PC-3 (cell line): ENCODE measurements around the gene WNK2. TPM values are rescaled to one million over a fixed set of nuclear protein-coding genes. Genes with fewer than 3 reads are reported as not detected.

ENCODE experiments used
- ATAC-seq: fragments of 200-7000 bp; cut with Tn5 transposase; 2 replicates; pipeline ENCODE4 v1.9.1; 2020; ENCODE audit warnings: mild to moderate bottlenecking, moderate library complexity
- BruUV-seq: library from RNA; stranded (reverse); fragments of 400-500 nt; replicated peaks from 2 replicates; lab custom pipeline; 2021; lab: Mats Ljungman, UMichigan
- CTCF ChIA-PET: fragments of 300-600 bp; sonication (Branson Sonifier 250); formaldehyde crosslinking; loops from one replicate; lab custom pipeline; 2022; ENCODE audit warnings: antibody characterized with exemption; lab: Charles Lee
- POLR2A ChIA-PET: fragments of 300-600 bp; sonication (Branson Sonifier 250); formaldehyde crosslinking; loops from one replicate; lab custom pipeline; 2022; ENCODE audit warnings: antibody characterized with exemption; ENCODE audit not compliant: unreplicated experiment; lab: Charles Lee
- DNase-seq: peaks from one replicate; pipeline ENCODE4 v3.0.0-alpha.2; 2015
- H2AFZ ChIP-seq: fragments of 300-600 bp; sonication (generic); 2 replicates; pipeline ENCODE4 v1.6.0; 2016; ENCODE audit warnings: antibody characterized with exemption, low read length
- H3F3A ChIP-seq: fragments of 300-600 bp; sonication (generic); one replicate; pipeline ENCODE4 v1.6.0; 2017; ENCODE audit warnings: antibody characterized with exemption, low read length, control low read depth, mild to moderate bottlenecking; ENCODE audit not compliant: unreplicated experiment
- H3K27ac ChIP-seq: fragments of 300-600 bp; sonication (generic); 2 replicates; pipeline ENCODE4 v1.5.1; 2016; ENCODE audit warnings: mild to moderate bottlenecking, low read length
- H3K27me3 ChIP-seq: fragments of 300-600 bp; sonication (generic); 2 replicates; pipeline ENCODE4 v1.6.1; 2016; ENCODE audit warnings: low read length, mixed read lengths
- H3K36me3 ChIP-seq: fragments of 300-600 bp; sonication (generic); 2 replicates; pipeline ENCODE4 v1.6.1; 2016; ENCODE audit warnings: low read depth, mixed run types, low read length, mixed read lengths
- H3K4me1 ChIP-seq: fragments of 300-600 bp; sonication (generic); 2 replicates; pipeline ENCODE4 v1.5.1; 2016; ENCODE audit warnings: low read length; ENCODE audit not compliant: insufficient read depth
- H3K4me2 ChIP-seq: fragments of 300-600 bp; sonication (generic); 2 replicates; pipeline ENCODE4 v1.6.0; 2016; ENCODE audit warnings: low read length
- H3K4me3 ChIP-seq: fragments of 300-600 bp; sonication (generic); 2 replicates; pipeline ENCODE4 v1.5.1; 2016; ENCODE audit warnings: mild to moderate bottlenecking, low read length, mixed read lengths
- H3K79me2 ChIP-seq: fragments of 300-600 bp; sonication (generic); 2 replicates; pipeline ENCODE4 v1.6.1; 2017; ENCODE audit warnings: low read length, mixed read lengths
- H3K9ac ChIP-seq: fragments of 300-600 bp; sonication (generic); 2 replicates; pipeline ENCODE4 v1.6.0; 2016; ENCODE audit warnings: mild to moderate bottlenecking, low read length
- H3K9me2 ChIP-seq: fragments of 300-600 bp; sonication (generic); replicated peaks from 2 replicates; pipeline ENCODE4 v1.6.1; 2016; ENCODE audit warnings: mixed run types, low read length, mixed read lengths
- H3K9me3 ChIP-seq: fragments of 300-600 bp; sonication (generic); 2 replicates; pipeline ENCODE4 v1.6.1; 2016; ENCODE audit warnings: low read length, mixed read lengths
- H4K20me1 ChIP-seq: fragments of 300-600 bp; sonication (generic); 2 replicates; pipeline ENCODE4 v1.6.1; 2016; ENCODE audit warnings: low read length, mixed read lengths
- EZH2 ChIP-seq: fragments of 300-600 bp; sonication (generic); IDR thresholded peaks from one replicate; pipeline ENCODE4 v1.6.1; 2017; ENCODE audit warnings: antibody characterized with exemption, mild to moderate bottlenecking, low read length; ENCODE audit not compliant: unreplicated experiment
- EZH2phosphoT487 ChIP-seq: fragments of 300-600 bp; sonication (generic); IDR thresholded peaks from 2 replicates; pipeline ENCODE4 v1.6.1; 2018; ENCODE audit warnings: mild to moderate bottlenecking, antibody characterized with exemption, low read length, borderline replicate concordance
- intact Hi-C: fragments of 100-400 bp; cut with micrococcal nuclease; formaldehyde crosslinking; loops from 2 replicates; pipeline ENCODE4 v1.9.0; 2023
- total RNA-seq: library from RNA; depleted of rRNA; stranded (reverse); fragments of >200 nt; gene quantifications from 2 replicates; pipeline ENCODE4 v1.2.3, GENCODE V29; 2014
- TF ChIP-seq, protein P1 (sequence below): fragments of 300-600 bp; sonication (generic); conservative IDR thresholded peaks from 2 replicates; pipeline ENCODE4 v1.5.1; 2017; ENCODE audit warnings: antibody characterized with exemption, low read depth, mild to moderate bottlenecking, low read length

Gene WNK2
- total RNA-seq, 1 experiment from 2014 or later: 11.7 TPM

DNA sequence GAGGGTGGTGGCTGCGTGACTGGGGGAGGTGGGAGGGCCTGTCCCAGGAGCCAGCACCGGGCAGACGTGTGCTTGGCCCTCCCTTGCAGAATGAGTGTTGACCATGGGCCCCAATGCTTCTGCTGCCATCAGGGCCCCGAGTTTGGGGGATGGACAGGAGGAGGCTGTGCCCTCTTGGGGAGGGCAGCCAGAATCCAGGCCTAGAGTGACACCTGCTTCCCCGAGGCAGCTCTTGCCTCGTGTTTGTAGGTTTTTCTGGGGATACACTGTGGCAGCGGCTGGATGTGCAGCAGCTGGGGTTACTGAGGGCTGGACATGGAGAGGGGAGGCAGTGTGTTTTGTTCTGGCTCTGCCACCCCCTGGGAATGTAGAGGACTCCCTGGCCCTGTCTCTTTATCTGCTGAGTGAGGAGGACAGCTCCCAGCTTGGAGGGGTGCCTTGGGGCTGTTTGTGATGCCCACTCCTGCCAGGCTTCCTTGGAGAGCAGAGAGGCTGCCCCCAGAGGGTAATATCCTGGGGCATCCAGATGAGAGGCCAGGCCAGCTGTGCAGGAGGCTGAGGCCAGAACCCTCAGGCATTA is 22.7 kb downstream of the WNK2 start:
- no TSS peak for BruUV-seq
- DNase-seq: no peak
- Histone ChIP-seq H3K79me2 (peaks cover 22% of the 10 kb centered on the region), H3K4me2 (no peak overlapping the region), H3K9me2 (no peaks in the 10 kb centered on the region), H3K27me3 (no peaks in the 10 kb centered on the region), H3K9me3 (no peaks in the 10 kb centered on the region), H3K4me1 (peaks cover 5% of the 10 kb centered on the region), H3K27ac (no peak overlapping the region), H3K9ac (no peak overlapping the region), H3K36me3 (no peaks in the 10 kb centered on the region), H4K20me1 (no peaks in the 10 kb centered on the region), H3K4me3 (no peak overlapping the region), H3F3A (no peaks in the 10 kb centered on the region), H2AFZ (no peak overlapping the region)
- POLR2A ChIA-PET: no interaction called here
- TF ChIP-seq EZH2: no peak
- TF ChIP-seq EZH2phosphoT487: no peak
- TF ChIP-seq, protein P1, sequence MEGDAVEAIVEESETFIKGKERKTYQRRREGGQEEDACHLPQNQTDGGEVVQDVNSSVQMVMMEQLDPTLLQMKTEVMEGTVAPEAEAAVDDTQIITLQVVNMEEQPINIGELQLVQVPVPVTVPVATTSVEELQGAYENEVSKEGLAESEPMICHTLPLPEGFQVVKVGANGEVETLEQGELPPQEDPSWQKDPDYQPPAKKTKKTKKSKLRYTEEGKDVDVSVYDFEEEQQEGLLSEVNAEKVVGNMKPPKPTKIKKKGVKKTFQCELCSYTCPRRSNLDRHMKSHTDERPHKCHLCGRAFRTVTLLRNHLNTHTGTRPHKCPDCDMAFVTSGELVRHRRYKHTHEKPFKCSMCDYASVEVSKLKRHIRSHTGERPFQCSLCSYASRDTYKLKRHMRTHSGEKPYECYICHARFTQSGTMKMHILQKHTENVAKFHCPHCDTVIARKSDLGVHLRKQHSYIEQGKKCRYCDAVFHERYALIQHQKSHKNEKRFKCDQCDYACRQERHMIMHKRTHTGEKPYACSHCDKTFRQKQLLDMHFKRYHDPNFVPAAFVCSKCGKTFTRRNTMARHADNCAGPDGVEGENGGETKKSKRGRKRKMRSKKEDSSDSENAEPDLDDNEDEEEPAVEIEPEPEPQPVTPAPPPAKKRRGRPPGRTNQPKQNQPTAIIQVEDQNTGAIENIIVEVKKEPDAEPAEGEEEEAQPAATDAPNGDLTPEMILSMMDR: no peak
- CTCF ChIA-PET: no interaction called here
- intact Hi-C loops: no loop called here
- ATAC-seq: no peak

DNA sequence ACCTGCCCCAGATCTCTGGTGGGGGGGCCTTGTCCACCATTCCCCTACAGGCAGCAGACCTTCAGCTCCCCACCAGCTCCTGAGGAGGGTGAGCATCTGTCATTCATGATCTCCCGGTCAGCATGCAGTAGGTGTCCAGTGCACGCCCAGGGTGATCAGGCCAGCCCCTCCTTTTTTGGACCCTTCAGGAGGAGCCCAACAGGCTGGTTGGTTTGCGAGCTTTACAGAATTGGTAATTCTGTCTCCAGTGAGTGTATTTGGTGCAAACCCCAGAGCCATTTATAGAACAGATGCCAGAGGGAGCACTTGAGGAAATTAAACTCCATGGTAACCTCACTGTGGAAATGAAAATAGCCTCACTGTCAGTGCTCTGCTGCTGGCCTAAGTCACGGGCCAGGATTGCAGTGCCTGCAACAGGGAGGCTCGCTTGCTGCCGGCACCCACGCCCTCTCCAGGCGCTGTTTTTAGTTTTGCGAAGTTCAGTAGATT is 23.4 kb downstream of the WNK2 start:
- TF ChIP-seq, protein P1: no peak
- TF ChIP-seq EZH2phosphoT487 (no peak), EZH2 (no peak)
- H4K20me1 ChIP-seq: no peaks in the 10 kb centered on the region
- H3K27me3 ChIP-seq: no peaks in the 10 kb centered on the region
- CTCF ChIA-PET: no interaction called here
- ATAC-seq (no peak), DNase-seq (no peak)
- intact Hi-C loops: no loop called here
- H3K9me2 ChIP-seq: no peaks in the 10 kb centered on the region
- no peak overlapping the region for H2AFZ ChIP-seq
- H3K9me3 ChIP-seq: no peaks in the 10 kb centered on the region
- no peak overlapping the region for H3K4me2 ChIP-seq
- peaks cover 18% of the 10 kb centered on the region for H3K79me2 ChIP-seq
- H3F3A ChIP-seq: no peaks in the 10 kb centered on the region
- no peak overlapping the region for H3K4me3 ChIP-seq
- no peak overlapping the region for H3K9ac ChIP-seq
- POLR2A ChIA-PET: no interaction called here
- H3K36me3 ChIP-seq: no peaks in the 10 kb centered on the region
- BruUV-seq: no TSS peak
- no peaks in the 10 kb centered on the region for H3K4me1 ChIP-seq
- no peak overlapping the region for H3K27ac ChIP-seq
